GM18951 (cell line): Measurements from ENCODE around the gene TMEM121B.

Experiments
- POLR2A ChIP-seq: IDR thresholded peaks from 4 replicates; pipeline ENCODE4 v1.6.1; 2011; ENCODE audit warnings: mild to moderate bottlenecking; ENCODE audit not compliant: insufficient read length, insufficient read depth; ENCODE audit errors: extremely low read depth
- in situ Hi-C: fragments of 300-500 bp; cut with MboI; formaldehyde crosslinking; loops from one replicate; pipeline ENCODE4 v1.12.0; 2022; ENCODE audit warnings: low sequenced_read_pairs, mixed read lengths, inconsistent platforms; ENCODE audit not compliant: unreplicated experiment

Gene TMEM121B

DNA sequence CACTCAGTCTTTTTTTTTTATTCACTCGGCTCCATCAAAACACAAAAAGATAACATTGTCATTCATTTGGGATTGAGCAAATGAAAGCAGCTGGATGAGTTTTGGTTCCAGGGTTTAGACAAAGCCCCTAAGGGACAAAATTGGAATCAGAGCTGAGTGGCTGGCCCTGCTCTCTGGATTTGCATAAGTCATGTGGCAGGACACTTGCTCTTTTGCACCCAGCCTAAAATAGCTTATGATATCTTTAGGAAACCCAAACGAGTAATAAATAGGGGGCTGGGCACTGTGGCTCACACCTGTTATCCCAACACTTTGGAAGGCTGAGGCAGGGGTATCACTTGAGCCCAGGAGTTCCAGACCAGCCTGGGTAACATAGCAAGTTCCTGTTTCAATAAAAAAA lies 11.0 kb upstream of the TMEM121B start:
- TF ChIP-seq POLR2A = no peak
- in situ Hi-C loops = no loop called here

DNA sequence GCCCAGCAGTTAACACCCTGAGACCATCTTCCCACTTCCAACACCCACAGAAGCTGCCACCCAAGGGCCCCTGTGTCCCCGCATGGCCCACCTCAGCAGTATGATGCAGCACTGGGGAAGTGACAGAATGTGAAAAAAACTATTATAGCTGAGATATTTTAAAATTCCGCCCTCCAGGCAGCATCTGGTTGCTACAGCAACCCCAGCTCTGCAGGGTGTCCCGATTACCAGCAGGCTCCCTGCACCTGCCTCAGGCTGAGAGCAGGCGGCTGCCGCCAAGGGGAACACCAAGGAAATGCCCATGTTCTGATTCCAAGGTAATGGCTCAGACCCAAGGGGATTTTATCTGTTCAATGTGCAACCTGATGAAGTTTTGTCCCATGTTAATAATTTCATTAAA lies 10.5 kb upstream of the TMEM121B start:
- TF ChIP-seq POLR2A = no peak
- in situ Hi-C loops = no loop called here

DNA sequence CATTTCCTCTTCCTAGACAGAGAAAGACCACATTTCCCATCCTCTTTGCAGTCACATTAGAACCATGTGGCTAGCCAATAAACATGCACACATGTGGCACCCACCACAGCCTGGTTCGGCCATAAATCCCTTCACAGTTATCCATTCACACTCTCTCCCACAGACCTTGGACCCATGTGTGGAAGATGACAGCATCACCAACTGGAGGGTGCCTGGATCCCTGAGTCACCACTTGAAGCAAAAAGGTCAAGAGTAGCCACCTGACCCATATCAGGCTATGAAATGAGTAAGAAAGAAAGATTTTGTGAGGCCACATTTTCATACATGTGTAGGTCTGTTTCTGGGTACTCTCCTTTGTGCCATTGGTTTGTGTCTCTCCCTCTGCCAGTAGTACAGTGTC lies 9.0 kb upstream of the TMEM121B start:
- in situ Hi-C loops = no loop called here
- TF ChIP-seq POLR2A = no peak

DNA sequence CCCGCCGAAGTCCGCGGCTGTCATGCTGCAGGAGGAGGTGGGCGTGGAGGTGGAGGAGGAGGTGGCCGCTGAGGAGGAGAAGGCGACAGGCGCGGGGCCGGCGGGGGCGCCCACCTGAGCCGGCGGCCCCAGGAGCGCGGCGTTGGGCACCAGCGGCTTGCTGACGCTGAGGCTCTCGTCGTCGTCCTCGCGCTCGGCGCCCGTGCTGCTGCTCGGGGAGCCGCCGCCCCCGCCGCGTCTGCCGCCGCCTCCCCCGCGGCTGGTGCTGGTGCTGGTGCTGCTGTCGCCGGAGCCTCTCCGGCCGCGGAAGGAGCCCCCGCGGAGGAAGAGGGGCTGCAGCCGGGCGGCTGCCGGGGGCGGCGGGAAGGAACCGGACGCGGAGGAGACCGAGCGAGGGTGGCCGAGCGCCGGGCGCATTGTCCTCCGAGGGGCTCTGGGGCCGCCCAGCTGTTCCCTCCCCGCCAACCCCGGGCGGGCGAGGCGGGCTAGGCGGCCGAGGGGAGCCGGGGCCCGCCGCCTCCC lies 388 bp downstream of the TMEM121B start:
- in situ Hi-C loops = no loop called here

DNA sequence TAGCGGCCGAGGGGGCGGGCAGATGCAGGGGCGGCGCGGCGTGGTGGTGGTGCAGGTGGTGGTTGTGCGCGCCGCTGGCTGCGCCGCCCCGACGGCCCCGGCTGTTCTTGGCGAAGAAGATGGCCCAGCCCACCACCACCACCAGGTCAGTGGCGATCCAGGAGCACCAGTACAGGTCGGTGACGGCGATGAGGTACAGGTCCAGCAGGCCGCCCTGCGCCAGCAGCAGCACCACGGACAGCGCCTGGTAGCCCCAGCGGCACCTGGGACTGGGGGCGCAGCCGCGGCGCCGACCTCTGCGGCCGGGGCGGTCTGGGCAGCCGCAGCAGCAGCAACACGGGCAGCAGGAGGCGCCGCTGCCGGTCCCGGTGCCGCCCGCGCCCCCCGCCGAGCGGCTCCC lies 879 bp downstream of the TMEM121B start:
- TF ChIP-seq POLR2A = no peak
- in situ Hi-C loops = no loop called here

More for the DNA sequence above, 388 bp downstream of the TMEM121B start:
- TF ChIP-seq POLR2A = no peak

DNA sequence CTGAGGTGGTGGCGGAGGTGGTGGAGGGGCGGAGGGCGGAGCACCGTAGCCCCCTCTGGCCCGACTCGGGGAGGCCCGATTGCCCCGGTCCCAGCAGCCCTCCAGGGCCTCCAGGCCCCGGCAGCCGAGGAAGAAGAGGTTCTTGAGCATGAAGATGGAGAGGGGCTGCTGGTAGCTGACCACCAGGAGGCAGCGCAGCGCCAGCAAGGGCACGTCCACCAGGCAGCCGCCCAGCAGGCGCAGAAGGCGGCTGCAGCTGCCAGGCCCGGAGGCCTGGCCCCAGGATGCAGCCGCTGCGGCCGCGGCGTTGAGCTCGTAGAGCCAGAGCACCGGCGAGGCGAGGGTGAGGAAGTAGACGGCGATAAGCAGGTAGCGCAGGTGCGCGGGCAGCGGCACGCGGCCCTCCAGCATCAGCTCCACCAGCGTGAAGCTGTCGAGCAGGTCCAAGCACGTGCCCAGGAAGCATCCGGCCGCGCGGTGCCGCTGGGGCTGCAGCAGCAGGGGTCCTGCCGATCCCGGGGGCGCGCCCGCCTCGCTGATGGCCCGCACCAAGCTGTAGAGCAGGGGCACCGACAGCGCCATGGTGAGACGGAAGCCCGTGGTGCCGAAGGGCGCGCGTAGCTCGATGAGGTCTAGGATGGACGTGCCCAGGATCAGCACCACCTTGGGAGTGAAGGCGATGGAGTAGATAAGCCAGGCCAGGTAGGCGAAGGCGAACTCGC lies 1.5 kb downstream of the TMEM121B start:
- no peak for TF ChIP-seq POLR2A
- in situ Hi-C loops = loop anchor here (5.0 kb wide), 1 partner anchor 33 kb away; no protein-coding TSS in a partner anchor

DNA sequence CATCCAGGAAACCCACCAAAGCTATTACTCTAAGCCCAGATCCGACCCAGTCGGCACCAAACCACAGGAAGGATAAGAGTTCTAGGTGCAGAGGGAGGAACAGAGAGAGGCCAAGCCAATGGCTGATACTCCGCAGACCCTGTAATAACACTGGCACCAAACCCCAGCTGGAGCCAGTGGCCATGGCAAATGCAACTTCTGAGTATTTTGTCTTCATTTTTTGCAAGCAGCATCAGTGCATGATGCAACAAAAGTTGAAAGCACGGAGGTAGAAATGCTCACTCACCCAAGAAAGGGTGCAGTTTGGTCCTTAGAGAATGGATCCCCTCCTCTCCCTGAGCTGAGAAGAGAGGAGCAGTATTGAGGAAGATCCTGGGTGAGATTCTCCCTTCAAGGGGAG lies 2.8 kb downstream of the TMEM121B start:
- TF ChIP-seq POLR2A = no peak
- in situ Hi-C loops = loop anchor here (5.0 kb wide), 1 partner anchor 34 kb away; no protein-coding TSS in a partner anchor

DNA sequence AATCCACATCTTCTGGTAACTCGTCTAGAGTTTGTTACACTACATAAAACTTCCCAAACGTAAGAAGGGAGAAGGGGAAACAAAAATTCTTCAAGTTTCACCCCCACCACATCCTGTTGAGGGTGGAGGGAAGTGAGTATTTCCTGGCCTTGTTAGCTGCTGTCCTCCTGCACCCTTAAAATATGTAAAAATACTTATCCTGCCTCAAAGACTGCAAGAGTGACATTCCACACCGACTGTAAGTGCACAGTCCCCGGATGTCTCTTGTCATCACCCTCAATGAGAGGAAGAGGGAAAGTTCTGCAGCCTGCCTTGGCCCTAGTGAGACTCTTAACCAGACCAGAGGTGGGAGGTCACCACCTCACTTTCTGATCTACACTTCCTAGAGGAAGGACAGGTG lies 3.3 kb downstream of the TMEM121B start:
- TF ChIP-seq POLR2A = no peak
- in situ Hi-C loops = loop anchor here (5.0 kb wide), 1 partner anchor 34 kb away; no protein-coding TSS in a partner anchor

- in situ Hi-C loops = loop anchor here (5.0 kb wide), 1 partner anchor 35 kb away; no protein-coding TSS in a partner anchor
- TF ChIP-seq POLR2A = no peak
Observed at GRCh38 chr22:17117400-17117799, 3.8 kb downstream of the TMEM121B start.

DNA sequence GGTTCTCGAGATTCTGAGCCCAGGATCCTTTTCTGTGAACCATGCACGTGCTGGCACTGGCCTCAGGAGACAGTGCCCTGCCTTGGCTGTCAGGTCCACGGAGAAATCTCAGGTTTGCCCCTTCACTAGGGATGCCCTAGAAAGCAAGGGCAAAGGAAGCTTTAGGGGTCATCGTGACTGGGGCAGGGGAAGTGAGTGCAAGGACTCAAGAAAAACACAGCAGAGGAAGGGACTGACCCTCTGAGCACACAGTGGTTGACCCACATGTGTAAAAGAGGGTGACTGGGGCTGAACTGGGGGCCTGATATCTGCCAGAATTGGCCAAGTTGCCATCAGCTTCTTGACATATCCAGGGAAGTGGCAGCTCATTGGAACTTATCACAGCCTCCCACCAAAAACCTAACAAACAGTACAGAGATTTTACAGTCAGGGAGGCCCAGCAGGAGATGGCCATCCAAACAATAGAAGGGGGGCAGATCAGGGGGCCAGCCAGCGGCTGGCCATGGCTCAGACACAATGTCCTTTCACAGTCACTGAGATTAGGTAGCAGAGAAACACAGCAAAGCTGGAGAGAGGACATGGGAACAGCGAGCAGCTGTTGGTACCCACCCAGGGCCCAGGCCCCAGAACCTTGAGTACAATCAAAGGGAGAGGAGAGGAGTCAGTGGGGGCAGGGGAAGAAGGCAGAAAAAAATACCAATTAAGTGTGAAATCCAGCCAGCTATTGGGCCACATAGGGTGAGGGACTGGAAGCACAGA lies 4.4 kb downstream of the TMEM121B start:
- in situ Hi-C loops = loop anchor here (5.0 kb wide), 1 partner anchor 36 kb away; no protein-coding TSS in a partner anchor
- TF ChIP-seq POLR2A = no peak

- in situ Hi-C loops = loop anchor here (5.0 kb wide), 1 partner anchor 36 kb away; no protein-coding TSS in a partner anchor
- no peak for TF ChIP-seq POLR2A
Observed at GRCh38 chr22:17115945-17116565, 5.1 kb downstream of the TMEM121B start.

GRCh38 chr22:17115236-17115635 lies 5.9 kb downstream of the TMEM121B start:
- in situ Hi-C loops = loop anchor here (5.0 kb wide), 1 partner anchor 37 kb away; no protein-coding TSS in a partner anchor
- no peak for TF ChIP-seq POLR2A

GRCh38 chr22:17114898-17115235 lies 6.3 kb downstream of the TMEM121B start:
- no peak for TF ChIP-seq POLR2A
- in situ Hi-C loops = loop anchor here (5.0 kb wide), 1 partner anchor 37 kb away; no protein-coding TSS in a partner anchor
